H9 (cell line): ENCODE measurements around the gene NYAP1. TPM values are rescaled to one million over a fixed set of nuclear protein-coding genes. Genes with fewer than 3 reads are reported as not detected.
A peak's percentile ranks its signal among the peaks of the same experiment; 100 is the strongest.

Experiments
- DNase-seq: peaks from one replicate; pipeline ENCODE4 v3.0.0-alpha.2; 2017
- H2AFZ ChIP-seq: one replicate; pipeline ENCODE4 v1.6.1; 2013; ENCODE audit warnings: mild to moderate bottlenecking, low read length, control low read depth, moderate library complexity
- H2AK5ac ChIP-seq: 2 replicates; pipeline ENCODE4 v1.6.1; 2013; ENCODE audit warnings: low read length, control low read depth, mixed read lengths; ENCODE audit not compliant: insufficient read length
- H2BK120ac ChIP-seq: one replicate; pipeline ENCODE4 v1.6.1; 2013; ENCODE audit warnings: low read depth, mild to moderate bottlenecking, low read length, control low read depth, inconsistent platforms; ENCODE audit not compliant: poor library complexity, severe bottlenecking
- H2BK12ac ChIP-seq: 2 replicates; pipeline ENCODE4 v1.6.1; 2013; ENCODE audit warnings: low read length, control low read depth, mixed read lengths, low read depth; ENCODE audit not compliant: insufficient read length
- H2BK15ac ChIP-seq: 2 replicates; pipeline ENCODE4 v1.6.1; 2013; ENCODE audit warnings: low read depth, low read length, control low read depth
- H2BK20ac ChIP-seq: one replicate; pipeline ENCODE4 v1.6.1; 2013; ENCODE audit warnings: low read depth, mild to moderate bottlenecking, low read length, control low read depth, inconsistent platforms; ENCODE audit not compliant: poor library complexity, severe bottlenecking
- H2BK5ac ChIP-seq: 2 replicates; pipeline ENCODE4 v1.6.1; 2013; ENCODE audit warnings: low read length, control low read depth, mixed read lengths; ENCODE audit not compliant: insufficient read length
- H3K14ac ChIP-seq: 2 replicates; pipeline ENCODE4 v1.6.1; 2013; ENCODE audit warnings: low read length, control low read depth; ENCODE audit not compliant: insufficient read depth
- H3K18ac ChIP-seq: 2 replicates; pipeline ENCODE4 v1.6.1; 2013; ENCODE audit warnings: low read depth, mild to moderate bottlenecking, mixed read lengths, low read length, control low read depth; ENCODE audit not compliant: insufficient read length
- H3K23ac ChIP-seq: 2 replicates; pipeline ENCODE4 v1.6.1; 2013; ENCODE audit warnings: low read length, control low read depth, mixed read lengths, low read depth; ENCODE audit not compliant: insufficient read length
- H3K23me2 ChIP-seq: 2 replicates; pipeline ENCODE4 v1.6.1; 2013; ENCODE audit warnings: low read depth, mild to moderate bottlenecking, mixed read lengths, low read length, control low read depth; ENCODE audit not compliant: insufficient read length, poor library complexity, severe bottlenecking
- H3K27ac ChIP-seq: 2 replicates; pipeline ENCODE4 v1.5.1; 2013; ENCODE audit warnings: low read length, control low read depth, mixed read lengths, low read depth; ENCODE audit not compliant: insufficient read length
- H3K27me3 ChIP-seq: 2 replicates; pipeline ENCODE4 v1.6.1; 2013; ENCODE audit warnings: low read length, control low read depth, inconsistent platforms; ENCODE audit not compliant: insufficient read depth
- H3K4ac ChIP-seq: 2 replicates; pipeline ENCODE4 v1.6.1; 2013; ENCODE audit warnings: low read depth, mild to moderate bottlenecking, control low read depth, inconsistent platforms, low read length, moderate library complexity
- H3K4me1 ChIP-seq: 2 replicates; pipeline ENCODE4 v1.6.1; 2013; ENCODE audit warnings: low read length, control low read depth, inconsistent platforms; ENCODE audit not compliant: insufficient read depth
- H3K4me2 ChIP-seq: 2 replicates; pipeline ENCODE4 v1.6.1; 2013; ENCODE audit warnings: low read length, control low read depth, mixed read lengths; ENCODE audit not compliant: insufficient read length, insufficient read depth
- H3K56ac ChIP-seq: 2 replicates; pipeline ENCODE4 v1.6.1; 2013; ENCODE audit warnings: low read depth, mild to moderate bottlenecking, mixed read lengths, low read length, control low read depth; ENCODE audit not compliant: insufficient read length
- H3K79me1 ChIP-seq: 2 replicates; pipeline ENCODE4 v1.6.1; 2013; ENCODE audit warnings: low read depth, mild to moderate bottlenecking, moderate library complexity, low read length, control low read depth, inconsistent platforms; ENCODE audit not compliant: insufficient read depth, poor library complexity, severe bottlenecking
- H3K79me2 ChIP-seq: 2 replicates; pipeline ENCODE4 v1.6.1; 2013; ENCODE audit warnings: low read length, control low read depth, inconsistent platforms; ENCODE audit not compliant: insufficient read depth
- H3K9ac ChIP-seq: 2 replicates; pipeline ENCODE4 v1.6.1; 2013; ENCODE audit warnings: low read length, control low read depth, mixed read lengths; ENCODE audit not compliant: insufficient read length; ENCODE audit errors: extremely low read depth
- H3K9me3 ChIP-seq: one replicate; pipeline ENCODE4 v1.6.1; 2013; ENCODE audit warnings: low read depth, low read length, inconsistent platforms; ENCODE audit not compliant: control insufficient read depth
- H3T11ph ChIP-seq: one replicate; pipeline ENCODE4 v1.6.1; 2013; ENCODE audit warnings: mild to moderate bottlenecking, low read length, control low read depth, inconsistent platforms
- H4K20me1 ChIP-seq: one replicate; pipeline ENCODE4 v1.6.1; 2013; ENCODE audit not compliant: control insufficient read depth, insufficient read length, insufficient read depth
- H4K5ac ChIP-seq: 2 replicates; pipeline ENCODE4 v1.6.1; 2013; ENCODE audit warnings: low read depth, mild to moderate bottlenecking, mixed read lengths, low read length, control low read depth; ENCODE audit not compliant: insufficient read length
- H4K8ac ChIP-seq: replicated peaks from 2 replicates; pipeline ENCODE4 v1.6.1; 2013; ENCODE audit warnings: low read length, control low read depth, mixed read lengths, low read depth; ENCODE audit not compliant: insufficient read length
- H4K91ac ChIP-seq: 2 replicates; pipeline ENCODE4 v1.6.1; 2013; ENCODE audit warnings: low read depth, mild to moderate bottlenecking, moderate library complexity, mixed read lengths, low read length, control low read depth; ENCODE audit not compliant: insufficient read length
- H3K27ac Mint-ChIP-seq, 3 experiments: 2 replicates in 2 of 3; 3 replicates in 1 of 3; pipeline ENCODE4 v1.8.0; 2020 to 2021; ENCODE audit warnings: mixed read lengths in 3 of 3, mild to moderate bottlenecking in 1 of 3, moderate library complexity in 1 of 3
- H3K27me3 Mint-ChIP-seq: 2 replicates; pipeline ENCODE4 v1.8.0; 2021; ENCODE audit warnings: low read depth, mild to moderate bottlenecking, moderate library complexity, mixed read lengths
- H3K36me3 Mint-ChIP-seq, 3 experiments: 2 replicates in 2 of 3; 3 replicates in 1 of 3; pipeline ENCODE4 v1.8.0; 2020 to 2021; ENCODE audit warnings: low read depth in 3 of 3, mixed read lengths in 3 of 3; ENCODE audit not compliant: insufficient read depth in 1 of 3
- H3K4me1 Mint-ChIP-seq, 2 experiments: 2 replicates each; pipeline ENCODE4 v1.8.0; 2020; ENCODE audit warnings: mixed read lengths in 2 of 2
- H3K4me3 Mint-ChIP-seq, 2 experiments: 2 replicates in 1 of 2; 3 replicates in 1 of 2; pipeline ENCODE4 v1.8.0; 2020 to 2021; ENCODE audit warnings: mild to moderate bottlenecking in 2 of 2, mixed read lengths in 2 of 2, moderate library complexity in 1 of 2
- H3K9me3 Mint-ChIP-seq, 2 experiments: 2 replicates in 1 of 2; 3 replicates in 1 of 2; pipeline ENCODE4 v1.8.0; 2020; ENCODE audit warnings: mild to moderate bottlenecking in 2 of 2, mixed read lengths in 2 of 2, moderate library complexity in 1 of 2
- WGBS: extraction: QIAGEN DNeasy Blood & Tissue Kit; methylation state at CpG from one replicate; pipeline ENCODE4 v1.1.7; 2013; ENCODE audit warnings: missing lambda C conversion rate, low lambda C conversion rate, mixed read lengths; ENCODE audit not compliant: insufficient read length; ENCODE audit errors: extremely low coverage; 5-methylcytosine and 5-hydroxymethylcytosine counted together
- total RNA-seq: library from RNA; stranded (reverse); gene quantifications from 2 replicates; pipeline ENCODE4 v1.2.1, GENCODE V29; 2021
- TF ChIP-seq, protein P1 (sequence below): fragments of 200-600 bp; sonication (generic); conservative IDR thresholded peaks from 3 replicates; pipeline ENCODE4 v1.8.0; 2021; ENCODE audit warnings: antibody characterized with exemption, mild to moderate bottlenecking

NYAP1 gene
- total RNA-seq, 1 experiment from 2014 or later = 3.2 TPM

DNA sequence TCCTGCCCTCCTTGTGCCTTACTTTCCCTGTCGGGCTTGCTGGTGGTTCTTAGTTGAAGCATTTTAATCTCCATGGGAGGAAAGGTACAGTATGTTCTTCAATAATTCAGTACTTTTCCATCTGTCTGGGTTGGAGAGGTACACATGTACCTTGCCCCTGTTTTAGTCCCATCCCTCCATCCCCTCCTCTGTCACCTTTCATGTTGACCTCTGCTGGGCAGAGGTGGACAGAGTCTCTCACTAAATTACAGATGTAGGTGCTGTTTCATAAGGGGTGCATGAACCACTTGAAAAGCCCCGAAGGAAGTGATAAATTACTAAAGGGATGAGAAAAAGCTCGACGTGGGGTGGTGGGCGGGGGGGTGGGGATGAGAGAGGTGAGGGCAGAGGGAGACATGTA is 60.7 kb downstream of the NYAP1 start:
- peaks cover 75 to 79% of the 10 kb centered on the region in 2 experiments for H3K4me1 Mint-ChIP-seq
- H2BK5ac ChIP-seq = no peak overlapping the region
- peaks cover 19% of the 10 kb centered on the region for H3K4me1 ChIP-seq
- H3K4ac ChIP-seq = no peak overlapping the region
- H3K9me3 Mint-ChIP-seq = no peaks in the 10 kb centered on the region; a peak in 1 of 5 replicates
- H3K4me3 Mint-ChIP-seq = no peak overlapping the region
- H3K27me3 ChIP-seq = no peaks in the 10 kb centered on the region; the same call in 1 of the 2 replicates
- no peak overlapping the region for H3K18ac ChIP-seq
- no peaks in the 10 kb centered on the region for H3K79me2 ChIP-seq
- no peak overlapping the region for H2BK120ac ChIP-seq
- H3K27ac Mint-ChIP-seq = peak overlapping the region in 2 of 3 experiments; percentile 4 to 44; a peak in 1 of 7 replicates
- H3K36me3 Mint-ChIP-seq = no peaks in the 10 kb centered on the region; a peak in 1 of 7 replicates
- peaks cover 17% of the 10 kb centered on the region for H3K27me3 Mint-ChIP-seq
- H2AFZ ChIP-seq = no peak overlapping the region
- DNase-seq = no peak
- H2AK5ac ChIP-seq = no peak overlapping the region
- no peaks in the 10 kb centered on the region for H3K9me3 ChIP-seq
- TF ChIP-seq, protein P1, sequence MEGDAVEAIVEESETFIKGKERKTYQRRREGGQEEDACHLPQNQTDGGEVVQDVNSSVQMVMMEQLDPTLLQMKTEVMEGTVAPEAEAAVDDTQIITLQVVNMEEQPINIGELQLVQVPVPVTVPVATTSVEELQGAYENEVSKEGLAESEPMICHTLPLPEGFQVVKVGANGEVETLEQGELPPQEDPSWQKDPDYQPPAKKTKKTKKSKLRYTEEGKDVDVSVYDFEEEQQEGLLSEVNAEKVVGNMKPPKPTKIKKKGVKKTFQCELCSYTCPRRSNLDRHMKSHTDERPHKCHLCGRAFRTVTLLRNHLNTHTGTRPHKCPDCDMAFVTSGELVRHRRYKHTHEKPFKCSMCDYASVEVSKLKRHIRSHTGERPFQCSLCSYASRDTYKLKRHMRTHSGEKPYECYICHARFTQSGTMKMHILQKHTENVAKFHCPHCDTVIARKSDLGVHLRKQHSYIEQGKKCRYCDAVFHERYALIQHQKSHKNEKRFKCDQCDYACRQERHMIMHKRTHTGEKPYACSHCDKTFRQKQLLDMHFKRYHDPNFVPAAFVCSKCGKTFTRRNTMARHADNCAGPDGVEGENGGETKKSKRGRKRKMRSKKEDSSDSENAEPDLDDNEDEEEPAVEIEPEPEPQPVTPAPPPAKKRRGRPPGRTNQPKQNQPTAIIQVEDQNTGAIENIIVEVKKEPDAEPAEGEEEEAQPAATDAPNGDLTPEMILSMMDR = no peak
- no peak overlapping the region for H3K23ac ChIP-seq
- no CpG with 5 or more reads among the region's 5 CpGs for WGBS
- no peak overlapping the region for H3T11ph ChIP-seq
- no peak overlapping the region for H4K5ac ChIP-seq
- H3K56ac ChIP-seq = no peak overlapping the region
- no peak overlapping the region for H4K91ac ChIP-seq
- no peaks in the 10 kb centered on the region for H4K20me1 ChIP-seq
- H3K27ac ChIP-seq = no peak overlapping the region
- H3K4me2 ChIP-seq = no peak overlapping the region
- H4K8ac ChIP-seq = no peak overlapping the region
- H2BK15ac ChIP-seq = no peak overlapping the region
- H3K79me1 ChIP-seq = no peaks in the 10 kb centered on the region
- no peak overlapping the region for H3K14ac ChIP-seq
- peaks cover 8% of the 10 kb centered on the region for H3K23me2 ChIP-seq
- H2BK20ac ChIP-seq = no peak overlapping the region
- no peak overlapping the region for H2BK12ac ChIP-seq
- no peak overlapping the region for H3K9ac ChIP-seq

Other genes starting within 250 kb of the NYAP1 start
- gene SPDYE3, start 176.2 kb upstream of the NYAP1 start, total RNA-seq = not detected in 2 replicates
- 43.5 and 50.1 TPM in 2 replicates for gene PILRB, start 125.8 kb upstream of the NYAP1 start, total RNA-seq
- gene PILRA, start 110.4 kb upstream of the NYAP1 start, total RNA-seq = 3.2 and 3.3 TPM in 2 replicates
- 1.1 and 1.3 TPM in 2 replicates for gene ZCWPW1, start 55.2 kb upstream of the NYAP1 start, total RNA-seq
- gene MEPCE, start 54.1 kb upstream of the NYAP1 start, total RNA-seq = 68.0 and 69.0 TPM in 2 replicates
- gene PPP1R35, start 47.4 kb upstream of the NYAP1 start, total RNA-seq = 37.4 and 40.2 TPM in 2 replicates
- 0.39 TPM in 1 of 2 replicates, not detected in the other for gene SPACDR, start 19.7 kb upstream of the NYAP1 start, total RNA-seq
- gene TSC22D4, start 4.7 kb upstream of the NYAP1 start, total RNA-seq = 17.2 and 17.5 TPM in 2 replicates
- gene AGFG2, start 55.3 kb downstream of the NYAP1 start, total RNA-seq = 11.2 and 12.7 TPM in 2 replicates
- gene SAP25, start 90.0 kb downstream of the NYAP1 start, total RNA-seq = 4.2 and 5.1 TPM in 2 replicates
- 36.8 and 39.1 TPM in 2 replicates for gene LRCH4, start 102.2 kb downstream of the NYAP1 start, total RNA-seq
- 0.85 and 1.3 TPM in 2 replicates for gene FBXO24, start 102.4 kb downstream of the NYAP1 start, total RNA-seq
- 25.8 and 26.1 TPM in 2 replicates for gene PCOLCE, start 118.4 kb downstream of the NYAP1 start, total RNA-seq
- 16.7 and 17.5 TPM in 2 replicates for gene MOSPD3, start 128.6 kb downstream of the NYAP1 start, total RNA-seq
- gene TFR2, start 157.6 kb downstream of the NYAP1 start, total RNA-seq = 1.9 and 2.3 TPM in 2 replicates
- 0.33 and 0.50 TPM in 2 replicates for gene ACTL6B, start 172.5 kb downstream of the NYAP1 start, total RNA-seq
- gene GNB2, start 189.8 kb downstream of the NYAP1 start, total RNA-seq = 171 and 174 TPM in 2 replicates
- gene GIGYF1, start 210.3 kb downstream of the NYAP1 start, total RNA-seq = 101 and 104 TPM in 2 replicates
- 96.7 and 96.9 TPM in 2 replicates for gene POP7, start 222.2 kb downstream of the NYAP1 start, total RNA-seq
- 0.33 and 0.44 TPM in 2 replicates for gene EPO, start 236.5 kb downstream of the NYAP1 start, total RNA-seq
- gene ZAN, start 249.7 kb downstream of the NYAP1 start, total RNA-seq = not detected in 2 replicates